Stimulated activated CD4-positive, alpha-beta T cell treated with anti-CD3 and anti-CD28 coated beads, Interleukin-15, amount 100 ng/mL, for 1 hour (primary cell): Measurements from ENCODE around the gene BIRC5.
A peak's percentile ranks its signal among the peaks of the same experiment; 100 is the strongest.
"Not testable (repeated sequence)": the region's sequence is repeated elsewhere in the genome, so short reads cannot be mapped to it uniquely, and the experiment has no call there.

Source experiments
- DNase-seq, 2 donors: peaks; one replicate each; pipeline ENCODE4 v3.0.0-alpha.2; 2020; ENCODE audit warnings: low read depth in 1 of 2, low spot score in 1 of 2

The BIRC5 gene

GRCh38 chr17:78214016-78214705 lies at the start of gene BIRC5:
Gene BIRC5, plus strand, starts transcription at chr17:78214253. Its CDS starts 64 bp downstream, at chr17:78214317.
- peak; percentile 83 to 89 for DNase-seq

GRCh38 chr17:78164748-78165607 lies 49.1 kb upstream of the BIRC5 start:
- DNase-seq = no peak

GRCh38 chr17:78166416-78166815 lies 47.6 kb upstream of the BIRC5 start:
- no peak for DNase-seq

- peak; percentile 81 to 87 for DNase-seq
Observed at GRCh38 chr17:78168242-78168902, 45.7 kb upstream of the BIRC5 start, which contains the start of gene SYNGR2. Gene SYNGR2, plus strand, starts transcription at chr17:78168581. Its CDS starts 36 bp downstream, at chr17:78168617.

- peak in 1 of 2 donors; percentile 61 for DNase-seq
Observed at GRCh38 chr17:78168903-78169793, 44.9 kb upstream of the BIRC5 start.

- no peak for DNase-seq
Observed at GRCh38 chr17:78170692-78171590, 43.1 kb upstream of the BIRC5 start.

GRCh38 chr17:78171591-78172248 lies 42.3 kb upstream of the BIRC5 start:
- DNase-seq = not testable (repeated sequence)

- no peak for DNase-seq
Observed at GRCh38 chr17:78172249-78173051, 41.6 kb upstream of the BIRC5 start.

- no peak for DNase-seq
Observed at GRCh38 chr17:78173097-78173715, 40.8 kb upstream of the BIRC5 start.

GRCh38 chr17:78174346-78174869 lies 39.6 kb upstream of the BIRC5 start:
- DNase-seq = no peak

- DNase-seq = no peak
Observed at GRCh38 chr17:78174870-78175642, 39.0 kb upstream of the BIRC5 start.

- no peak for DNase-seq
Observed at GRCh38 chr17:78175643-78175981, 38.4 kb upstream of the BIRC5 start.

GRCh38 chr17:78176548-78177025 lies 37.5 kb upstream of the BIRC5 start:
- peak; percentile 61 to 72 for DNase-seq

GRCh38 chr17:78179372-78179771 lies 34.7 kb upstream of the BIRC5 start:
- no peak for DNase-seq

- no peak for DNase-seq
Observed at GRCh38 chr17:78180083-78180482, 34.0 kb upstream of the BIRC5 start.

GRCh38 chr17:78180508-78180907 lies 33.5 kb upstream of the BIRC5 start:
- no peak for DNase-seq

GRCh38 chr17:78182504-78182903 lies 31.5 kb upstream of the BIRC5 start:
- no peak for DNase-seq
